ENCODE data around the gene PIP4K2B. TPM values are rescaled to one million over a fixed set of nuclear protein-coding genes. Genes with fewer than 3 reads are reported as not detected.

The PIP4K2B gene
- polyA plus RNA-seq, 1 experiment = 36.8 TPM

DNA sequence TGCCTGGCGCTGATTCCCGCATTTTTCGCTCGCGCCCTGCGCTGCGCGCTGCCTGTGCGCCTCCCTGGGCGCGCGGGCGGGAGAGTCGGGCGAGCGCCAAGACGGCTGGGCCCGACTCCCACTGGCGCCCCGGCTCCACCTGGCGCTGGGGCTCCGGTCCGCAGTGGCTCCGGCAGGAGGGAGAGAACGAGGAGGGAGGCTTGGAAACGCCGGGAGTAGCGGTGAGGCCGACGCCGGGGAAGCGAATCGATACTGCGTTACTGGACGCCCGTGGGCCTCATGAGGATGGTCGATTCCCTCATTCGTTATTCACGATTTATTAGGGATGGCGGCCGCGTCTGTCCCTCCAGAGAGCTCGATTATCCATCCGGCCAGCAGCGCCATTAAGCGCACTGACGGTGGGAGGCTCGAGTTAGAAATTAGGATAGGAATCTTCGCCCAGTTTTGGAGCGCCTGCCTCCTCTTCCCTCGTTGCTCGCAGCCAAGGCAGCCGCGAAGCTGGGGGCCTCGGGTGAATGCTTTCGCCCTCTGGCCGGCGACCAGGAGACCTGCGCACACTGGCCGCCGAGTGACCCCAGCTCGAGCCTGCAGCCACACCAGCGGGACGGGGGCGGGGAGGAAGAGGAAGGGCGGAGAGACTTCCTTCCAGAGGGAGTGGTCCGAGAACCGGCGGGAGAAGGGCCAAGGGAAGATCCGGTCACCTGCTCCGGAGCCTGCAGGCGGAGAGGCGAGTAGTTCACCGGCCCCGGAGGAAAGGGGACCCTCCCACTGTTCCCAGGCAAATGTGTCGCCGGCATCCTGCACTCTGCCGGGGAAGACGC, 49.9 kb downstream of the PIP4K2B start:
- peaks cover 8% of the 10 kb centered on the region; the same call in 1 of the 2 replicates for H3K9me3 ChIP-seq (ENCODE audit: control insufficient read depth, insufficient read depth, low read length)
- DNase-seq (ENCODE audit: low read depth, low spot score) = no peak
- H3K27ac ChIP-seq (ENCODE audit: low read depth, low read length) = peak overlapping the region; percentile 39
- H3K27me3 ChIP-seq (ENCODE audit: control insufficient read depth, insufficient read depth, low read length) = no peaks in the 10 kb centered on the region
- CTCF ChIA-PET = interaction anchor here (0.6 kb wide), 1 partner anchor 117 kb away, joined by 4 read pairs; no protein-coding TSS in a partner anchor
- POLR2A ChIA-PET = interaction anchor here (0.6 to 0.7 kb wide), 2 partner anchors 42 to 121 kb away, joined by 3 to 4 read pairs; no protein-coding TSS in a partner anchor
- H3K4me3 ChIP-seq (ENCODE audit: low read depth, low read length) = peak overlapping the region; percentile 85
- TF ChIP-seq, protein P1, sequence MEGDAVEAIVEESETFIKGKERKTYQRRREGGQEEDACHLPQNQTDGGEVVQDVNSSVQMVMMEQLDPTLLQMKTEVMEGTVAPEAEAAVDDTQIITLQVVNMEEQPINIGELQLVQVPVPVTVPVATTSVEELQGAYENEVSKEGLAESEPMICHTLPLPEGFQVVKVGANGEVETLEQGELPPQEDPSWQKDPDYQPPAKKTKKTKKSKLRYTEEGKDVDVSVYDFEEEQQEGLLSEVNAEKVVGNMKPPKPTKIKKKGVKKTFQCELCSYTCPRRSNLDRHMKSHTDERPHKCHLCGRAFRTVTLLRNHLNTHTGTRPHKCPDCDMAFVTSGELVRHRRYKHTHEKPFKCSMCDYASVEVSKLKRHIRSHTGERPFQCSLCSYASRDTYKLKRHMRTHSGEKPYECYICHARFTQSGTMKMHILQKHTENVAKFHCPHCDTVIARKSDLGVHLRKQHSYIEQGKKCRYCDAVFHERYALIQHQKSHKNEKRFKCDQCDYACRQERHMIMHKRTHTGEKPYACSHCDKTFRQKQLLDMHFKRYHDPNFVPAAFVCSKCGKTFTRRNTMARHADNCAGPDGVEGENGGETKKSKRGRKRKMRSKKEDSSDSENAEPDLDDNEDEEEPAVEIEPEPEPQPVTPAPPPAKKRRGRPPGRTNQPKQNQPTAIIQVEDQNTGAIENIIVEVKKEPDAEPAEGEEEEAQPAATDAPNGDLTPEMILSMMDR (IDR thresholded peaks at IDR 0.05; ENCODE audit: low read depth, low read length) = no peak

DNA sequence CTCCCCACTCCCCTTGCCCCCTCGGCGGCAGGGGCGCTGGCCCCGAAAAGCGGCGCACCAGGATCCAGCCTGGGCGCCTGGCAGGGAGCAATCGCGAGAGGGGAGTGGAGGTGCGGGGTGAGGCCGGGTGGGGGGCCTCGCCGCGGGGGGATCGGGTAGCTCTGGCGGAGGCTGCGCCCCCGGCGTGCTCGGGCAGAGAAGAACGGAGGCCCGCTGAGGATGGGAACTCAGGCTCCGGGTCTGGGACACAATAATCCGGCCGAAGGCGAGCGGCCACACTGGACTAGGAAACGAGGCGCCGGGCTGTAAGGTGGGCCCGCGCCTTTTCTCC, 50.5 kb downstream of the PIP4K2B start:
- Histone ChIP-seq H3K27me3 (ENCODE audit: control insufficient read depth, insufficient read depth, low read length) (no peaks in the 10 kb centered on the region), H3K27ac (ENCODE audit: low read depth, low read length) (no peak overlapping the region), H3K4me3 (ENCODE audit: low read depth, low read length) (peak overlapping the region; percentile 85), H3K9me3 (ENCODE audit: control insufficient read depth, insufficient read depth, low read length) (peaks cover 8% of the 10 kb centered on the region; the same call in 1 of the 2 replicates)
- ChIA-PET POLR2A (interaction anchor here (0.6 kb wide), 1 partner anchor 42 kb away, joined by 4 read pairs; no protein-coding TSS in a partner anchor), CTCF (interaction anchor here (0.6 kb wide), 1 partner anchor 118 kb away, joined by 4 read pairs; no protein-coding TSS in a partner anchor)
- TF ChIP-seq, protein P1 (IDR thresholded peaks at IDR 0.05; ENCODE audit: low read depth, low read length) = no peak
- DNase-seq (ENCODE audit: low read depth, low spot score) = no peak

DNA sequence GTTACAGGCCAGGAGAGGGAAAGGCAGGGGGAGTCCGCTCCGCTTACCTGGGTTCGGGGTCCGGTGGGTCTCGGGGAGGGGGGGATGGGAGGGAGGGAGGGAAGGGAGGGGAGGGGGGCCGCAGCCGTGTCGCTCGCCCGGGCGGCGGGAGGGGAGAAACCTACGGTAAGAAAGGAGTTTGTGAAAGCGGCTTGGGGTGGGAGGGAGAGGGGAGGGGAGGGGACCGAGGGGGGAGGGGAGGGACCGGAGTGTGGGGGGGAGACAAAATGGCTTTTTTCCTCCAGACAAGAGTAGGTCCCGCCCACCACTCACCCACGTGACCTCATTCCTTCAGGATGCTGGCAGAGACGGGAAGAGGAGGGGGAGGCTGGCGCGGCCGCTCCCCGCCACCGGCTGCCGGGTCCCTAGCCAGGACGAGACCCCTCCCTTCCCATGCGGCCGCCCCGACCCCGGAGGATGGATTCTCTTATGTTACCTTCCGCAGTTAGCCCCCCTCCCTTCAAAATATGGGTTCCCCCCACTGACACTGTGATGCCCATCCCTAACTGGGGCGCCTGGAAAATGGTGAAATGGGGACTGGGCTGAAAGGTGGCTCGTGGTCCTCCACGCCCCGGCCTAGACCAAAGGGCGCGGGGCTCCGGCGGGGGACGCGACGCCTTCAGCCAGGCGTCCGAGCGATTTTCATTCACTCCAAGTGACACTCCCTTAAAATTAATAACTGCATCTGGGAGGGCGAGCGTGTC, 51.0 kb downstream of the PIP4K2B start, which contains the start of gene PCGF2:
Gene PCGF2 (minus strand): TSS at position 188 of the 743 bp plus-strand sequence. CDS start 7,934 bp downstream, outside the sequence.
- H3K27ac ChIP-seq (ENCODE audit: low read depth, low read length) = peak within 1 kb of the TSS; percentile 52
- TF ChIP-seq, protein P1 (IDR thresholded peaks at IDR 0.05; ENCODE audit: low read depth, low read length) = no peak
- ChIA-PET CTCF (no interaction called here), POLR2A (no interaction called here)
- H3K27me3 ChIP-seq (ENCODE audit: control insufficient read depth, insufficient read depth, low read length) = no peaks in the 10 kb centered on the region
- H3K4me3 ChIP-seq (ENCODE audit: low read depth, low read length) = peak within 1 kb of the TSS; percentile 85
- peaks cover 8% of the 10 kb centered on the region; the same call in 1 of the 2 replicates for H3K9me3 ChIP-seq (ENCODE audit: control insufficient read depth, insufficient read depth, low read length)
- peak; percentile 69 for DNase-seq (ENCODE audit: low read depth, low spot score)

DNA sequence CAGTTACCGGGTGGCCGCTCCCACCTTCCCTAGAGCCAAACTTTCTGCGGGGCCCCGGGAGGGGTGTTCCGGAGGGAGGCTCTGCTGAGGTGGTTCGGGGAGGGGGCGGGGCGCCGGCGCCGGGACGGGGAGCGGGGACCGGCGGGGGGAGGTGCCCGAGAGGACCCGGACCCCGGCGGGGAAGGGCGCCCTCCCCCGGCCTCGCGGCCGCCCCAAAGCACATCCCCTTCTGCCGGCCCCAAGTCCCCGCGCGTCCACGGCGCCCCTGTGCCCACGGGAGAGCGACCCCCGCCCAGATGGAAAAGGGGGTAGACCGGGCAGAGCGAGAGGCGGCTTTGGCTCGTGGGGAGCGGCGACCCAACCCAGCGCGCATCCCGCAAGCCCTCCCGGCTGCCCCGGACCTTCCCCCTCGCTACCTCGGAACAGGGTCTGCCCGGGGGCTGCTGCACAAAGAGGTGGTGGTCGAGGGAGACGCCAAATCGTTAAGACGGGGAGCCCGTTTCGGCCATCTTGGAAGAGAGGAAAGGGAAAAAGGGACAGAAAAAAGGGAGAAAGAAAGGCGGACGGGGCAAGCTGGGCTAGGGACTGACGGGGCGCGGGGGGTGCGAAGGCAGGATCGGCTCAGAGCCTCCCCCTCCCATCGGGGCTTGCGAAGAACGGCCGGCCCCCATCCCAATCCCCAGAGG, 51.8 kb downstream of the PIP4K2B start:
- CTCF ChIA-PET = no interaction called here
- no peak for DNase-seq (ENCODE audit: low read depth, low spot score)

More for the DNA sequence above, 51.8 kb downstream of the PIP4K2B start:
- Histone ChIP-seq H3K4me3 (ENCODE audit: low read depth, low read length) (peak overlapping the region; percentile 85), H3K27ac (ENCODE audit: low read depth, low read length) (peak overlapping the region; percentile 52), H3K9me3 (ENCODE audit: control insufficient read depth, insufficient read depth, low read length) (peaks cover 3% of the 10 kb centered on the region; the same call in 1 of the 2 replicates), H3K27me3 (ENCODE audit: control insufficient read depth, insufficient read depth, low read length) (no peaks in the 10 kb centered on the region)
- POLR2A ChIA-PET = no interaction called here
- TF ChIP-seq, protein P1 (IDR thresholded peaks at IDR 0.05; ENCODE audit: low read depth, low read length) = no peak
